HL-60 (cell line): ENCODE measurements around the gene SHKBP1.

Source experiments
- DNase-seq, 2 experiments: peaks; one replicate each; pipeline ENCODE4 v3.0.0-alpha.2; 2010 to 2020; ENCODE audit warnings: low read depth in 1 of 2, low spot score in 1 of 2
- H3K27ac ChIP-seq: fragments of 250-450 bp; sonication (Bioruptor Pico); replicated peaks from 2 replicates; pipeline ENCODE4 v1.5.1; 2020; ENCODE audit warnings: mild to moderate bottlenecking, moderate library complexity
- H3K27me3 ChIP-seq: fragments of 250-450 bp; sonication (Bioruptor Pico); 2 replicates; pipeline ENCODE4 v1.5.1; 2021; ENCODE audit warnings: mild to moderate bottlenecking, moderate library complexity; ENCODE audit not compliant: insufficient read depth, poor library complexity, severe bottlenecking
- H3K4me3 ChIP-seq: replicated peaks from 2 replicates; pipeline ENCODE4 v1.5.1; 2011; ENCODE audit warnings: mild to moderate bottlenecking, control low read depth, low read length; ENCODE audit not compliant: insufficient read depth
- CTCF ChIP-seq: IDR thresholded peaks from one replicate; pipeline ENCODE4 v1.5.1; 2011; ENCODE audit warnings: low read length, control low read depth, inconsistent platforms; ENCODE audit not compliant: insufficient read depth
- GABPA ChIP-seq: IDR thresholded peaks from 2 replicates; pipeline ENCODE4 v1.6.1; 2012; ENCODE audit warnings: low read depth
- POLR2AphosphoS5 ChIP-seq: IDR thresholded peaks from 2 replicates; pipeline ENCODE4 v1.6.1; 2012; ENCODE audit warnings: low read depth
- REST ChIP-seq: IDR thresholded peaks from 2 replicates; pipeline ENCODE4 v1.6.1; 2012; ENCODE audit warnings: low read depth; ENCODE audit not compliant: insufficient replicate concordance
- SPI1 ChIP-seq: IDR thresholded peaks from 2 replicates; pipeline ENCODE4 v1.6.1; 2012; ENCODE audit warnings: low read depth, mild to moderate bottlenecking, borderline replicate concordance

The SHKBP1 gene

GRCh38 chr19:40604647-40605215, 28.1 kb downstream of the SHKBP1 start:
- TF ChIP-seq REST (no peak), SPI1 (no peak), GABPA (no peak), POLR2AphosphoS5 (no peak), CTCF (no peak)
- Histone ChIP-seq H3K27ac (no peak overlapping the region), H3K4me3 (peak overlapping the region; percentile 42), H3K27me3 (peaks cover 51% of the 10 kb centered on the region)
- no peak for DNase-seq

GRCh38 chr19:40605216-40605971, 28.7 kb downstream of the SHKBP1 start:
- TF ChIP-seq GABPA (no peak), REST (no peak), SPI1 (no peak), POLR2AphosphoS5 (no peak), CTCF (no peak)
- peak overlapping the region; percentile 42 for H3K4me3 ChIP-seq
- H3K27ac ChIP-seq = no peak overlapping the region
- peak; percentile 59 to 63 for DNase-seq
- H3K27me3 ChIP-seq = peaks cover 44% of the 10 kb centered on the region

- no peak for TF ChIP-seq SPI1
- TF ChIP-seq CTCF = no peak
- no peak for TF ChIP-seq REST
- no peak for TF ChIP-seq POLR2AphosphoS5
- no peak for TF ChIP-seq GABPA
- Histone ChIP-seq H3K27me3 (peaks cover 42% of the 10 kb centered on the region), H3K4me3 (no peak overlapping the region), H3K27ac (no peak overlapping the region)
- DNase-seq = no peak
Observed at GRCh38 chr19:40607311-40608239, 30.9 kb downstream of the SHKBP1 start.
